ENCODE measurements around the gene MINDY1.

The MINDY1 gene

DNA sequence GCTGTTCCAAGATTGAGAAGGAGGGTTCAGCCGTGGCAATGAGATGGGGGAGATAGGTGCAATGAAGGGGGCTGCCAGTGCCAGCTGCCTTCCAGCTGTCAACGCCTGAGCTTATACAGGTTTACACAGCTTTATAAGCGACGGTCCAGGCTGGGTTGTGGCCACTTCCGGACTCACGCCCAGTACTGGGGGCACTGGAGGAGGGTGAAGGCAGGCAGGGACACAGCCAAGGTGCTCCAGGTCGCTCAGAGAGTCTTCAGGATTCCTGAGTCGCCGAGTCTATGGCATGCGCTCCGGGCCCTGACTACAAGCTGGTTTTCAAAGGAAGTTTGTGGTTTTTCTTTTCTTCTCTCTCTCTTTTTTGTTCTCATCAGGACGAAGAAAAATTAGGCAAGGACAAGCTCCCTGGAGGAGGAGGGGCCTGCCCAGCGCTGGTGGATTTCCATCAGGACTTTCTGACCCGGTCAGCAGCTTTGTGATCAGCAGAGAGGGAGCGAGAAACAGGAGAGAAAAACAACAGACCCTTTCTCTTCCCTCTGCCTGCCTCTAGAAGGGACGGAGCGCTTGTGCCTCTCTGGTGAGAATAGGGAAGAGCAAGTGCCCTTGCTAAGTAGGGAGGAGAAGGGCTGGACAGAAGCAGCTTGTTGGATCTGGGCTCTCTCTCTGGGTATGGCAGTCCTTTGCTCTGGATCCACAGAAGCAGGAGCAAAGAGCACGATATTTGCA is at the start of gene MINDY1:
Gene MINDY1, minus strand, starts transcription at position 576 of the 726 bp plus-strand sequence. CDS start 4,285 bp downstream, outside the sequence.
- no peak for DNase-seq (ENCODE audit: low read depth in 2 of 2)

- no peak for DNase-seq (ENCODE audit: low read depth in 2 of 2)
Measured at GRCh38 chr1:151056149-151056548, 49.4 kb upstream of the MINDY1 start.

DNA sequence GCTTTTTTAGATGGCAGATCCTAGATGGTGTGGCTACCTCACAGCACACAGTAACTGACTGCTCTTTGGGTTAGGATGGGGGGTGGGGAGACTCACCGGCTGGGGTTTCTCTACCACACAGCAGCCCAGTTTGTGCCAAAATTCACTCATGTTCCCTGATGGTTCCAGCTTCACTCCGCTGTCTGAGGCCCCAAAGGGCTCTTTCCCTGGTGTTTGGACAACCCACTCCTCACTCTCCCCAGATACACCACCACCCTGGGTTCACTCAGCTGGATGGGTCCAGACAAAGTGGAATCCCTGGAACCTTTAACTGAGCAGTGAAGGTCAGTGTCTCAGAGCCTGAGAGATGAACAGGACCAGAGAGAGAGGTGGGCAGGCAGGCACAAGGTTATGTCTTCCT is 48.9 kb upstream of the MINDY1 start:
- no peak for DNase-seq (ENCODE audit: low read depth in 2 of 2)

DNA sequence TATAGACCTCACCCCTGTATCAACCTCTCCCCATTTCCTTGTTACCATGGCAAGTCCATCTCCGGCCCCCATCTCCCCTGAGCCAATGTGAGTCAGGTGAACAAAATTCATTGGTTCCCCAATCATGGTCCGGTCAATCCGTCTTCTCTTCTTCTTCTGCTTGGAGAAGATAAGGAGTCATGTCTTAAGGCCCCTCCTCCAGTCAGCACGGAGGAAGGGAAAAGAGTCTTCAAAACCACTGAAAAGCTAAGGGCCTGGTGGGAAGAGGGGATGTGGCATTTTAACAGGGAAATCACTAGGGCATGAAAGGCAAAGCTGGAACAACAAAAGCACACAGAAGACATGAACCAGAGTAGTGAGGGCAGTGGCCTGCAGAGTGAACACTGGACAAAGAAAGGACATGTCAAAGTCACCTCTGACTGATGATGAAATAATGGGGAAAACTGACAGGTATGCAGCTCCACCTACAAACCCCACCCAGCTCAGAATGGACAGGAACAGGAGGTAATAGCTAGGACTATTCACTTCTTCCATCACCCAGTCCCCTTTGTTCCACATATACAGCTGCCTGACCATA is 48.4 kb upstream of the MINDY1 start:
- no peak for DNase-seq (ENCODE audit: low read depth in 2 of 2)

GRCh38 chr1:151051356-151052009 is 44.8 kb upstream of the MINDY1 start:
- no peak for DNase-seq (ENCODE audit: low read depth in 2 of 2)

- DNase-seq (ENCODE audit: low read depth in 2 of 2): no peak
Measured at GRCh38 chr1:151050051-151050688, 43.5 kb upstream of the MINDY1 start.

- no peak for DNase-seq (ENCODE audit: low read depth in 2 of 2)
Measured at GRCh38 chr1:151049458-151049857, 42.8 kb upstream of the MINDY1 start.

DNA sequence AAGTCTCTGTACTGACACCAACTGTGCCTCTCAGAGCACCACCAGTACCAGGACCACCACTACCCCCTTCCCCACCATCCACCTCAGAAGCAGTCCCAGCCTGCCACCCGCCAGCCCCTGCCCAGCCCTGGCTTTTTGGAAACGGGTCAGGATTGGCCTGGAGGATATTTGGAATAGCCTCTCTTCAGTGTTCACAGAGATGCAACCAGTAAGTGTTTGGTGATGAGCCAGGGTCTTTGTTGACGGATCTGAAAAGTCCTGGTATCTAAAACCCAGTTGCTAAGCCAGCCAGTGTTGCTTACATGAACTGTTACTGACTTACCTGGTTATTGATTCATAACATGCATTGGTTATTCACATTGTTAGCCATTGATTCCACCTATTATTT is 41.9 kb upstream of the MINDY1 start:
- no peak for DNase-seq (ENCODE audit: low read depth in 2 of 2)

- DNase-seq (ENCODE audit: low read depth in 2 of 2): no peak
Measured at GRCh38 chr1:151047925-151048644, 41.4 kb upstream of the MINDY1 start.

DNA sequence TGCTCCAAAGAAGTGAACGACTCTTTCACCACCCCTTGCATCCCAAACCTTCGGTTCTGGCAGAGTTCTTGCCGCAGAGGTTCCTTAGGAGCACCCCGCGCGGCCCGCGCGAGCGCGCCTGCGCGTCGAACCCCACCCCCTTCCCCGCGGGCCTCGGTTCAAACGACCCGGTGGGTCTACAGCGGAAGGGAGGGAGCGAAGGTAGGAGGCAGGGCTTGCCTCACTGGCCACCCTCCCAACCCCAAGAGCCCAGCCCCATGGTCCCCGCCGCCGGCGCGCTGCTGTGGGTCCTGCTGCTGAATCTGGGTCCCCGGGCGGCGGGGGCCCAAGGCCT is 40.9 kb upstream of the MINDY1 start, which contains the start of gene C1orf56:
Gene C1orf56, plus strand, starts transcription at position 161 of the 334 bp plus-strand sequence. Its CDS starts 97 bp downstream, at position 258.
- DNase-seq (ENCODE audit: low read depth in 2 of 2): peak in 1 of 2 donors; percentile 37

- no peak for DNase-seq (ENCODE audit: low read depth in 2 of 2)
Measured at GRCh38 chr1:151043163-151043562, 36.5 kb upstream of the MINDY1 start.

DNA sequence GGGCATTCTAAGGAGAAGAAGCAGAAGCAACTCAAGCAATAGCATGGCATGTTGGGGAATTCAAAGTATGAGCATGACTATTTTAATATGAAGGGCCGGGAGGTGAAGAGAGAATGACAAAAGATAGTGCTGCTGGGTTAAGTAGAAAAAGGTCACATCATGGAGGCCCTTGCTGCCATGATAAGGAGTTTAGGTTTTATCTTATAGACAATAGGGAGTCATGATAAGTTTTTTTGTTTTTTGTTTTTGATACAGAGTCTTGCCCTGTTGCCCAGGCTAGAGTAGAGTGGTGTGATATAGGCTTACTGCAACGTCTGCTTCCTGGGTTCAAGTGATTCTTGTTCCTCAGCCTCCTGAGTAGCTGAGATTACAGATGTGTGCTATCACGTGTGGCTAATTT is 32.8 kb upstream of the MINDY1 start:
- no peak for DNase-seq (ENCODE audit: low read depth in 2 of 2)

DNA sequence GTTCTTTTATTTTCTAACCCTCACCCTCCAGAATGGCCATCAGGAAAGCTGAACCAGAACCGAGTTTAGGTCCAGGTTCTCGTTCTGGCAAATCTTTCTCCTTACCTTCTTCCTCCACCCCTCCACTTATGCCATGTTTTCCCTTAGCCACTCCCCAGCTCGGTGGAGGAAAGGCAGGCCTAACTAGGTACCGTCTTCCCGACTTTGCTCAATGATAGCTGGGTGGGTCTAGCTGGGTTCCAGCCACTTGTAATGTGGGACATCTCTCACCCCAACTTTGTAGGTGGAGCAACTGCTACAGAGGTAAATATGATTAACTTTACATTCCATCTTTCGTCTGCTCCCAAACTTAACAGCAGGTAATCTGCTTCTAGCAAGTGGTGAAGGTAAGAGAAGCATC is 30.3 kb upstream of the MINDY1 start:
- DNase-seq (ENCODE audit: low read depth in 2 of 2): no peak

DNA sequence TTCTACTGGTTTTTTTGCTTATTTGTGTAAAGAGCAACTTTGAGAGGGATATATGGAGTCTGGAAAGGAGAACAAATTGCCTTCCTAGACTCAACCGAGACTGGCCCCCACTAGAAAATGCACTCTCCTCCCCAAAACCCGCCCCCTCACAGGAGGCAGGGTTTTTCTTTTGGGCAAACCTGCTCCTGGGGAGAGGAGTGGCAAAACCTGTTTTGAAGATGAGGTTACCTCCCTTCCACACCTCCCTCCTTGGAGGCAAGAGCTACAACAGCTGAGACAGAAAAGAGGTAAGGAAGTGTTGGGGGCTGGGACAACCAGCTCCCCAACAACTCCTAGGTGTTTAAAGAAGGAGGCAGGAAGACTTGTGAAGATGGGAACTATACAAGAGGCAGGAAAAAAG is 29.7 kb upstream of the MINDY1 start, which contains the start of gene BNIPL:
Gene BNIPL, plus strand, starts transcription at position 231 of the 400 bp plus-strand sequence. Its CDS starts 140 bp downstream, at position 371.
- DNase-seq (ENCODE audit: low read depth in 2 of 2): no peak

DNA sequence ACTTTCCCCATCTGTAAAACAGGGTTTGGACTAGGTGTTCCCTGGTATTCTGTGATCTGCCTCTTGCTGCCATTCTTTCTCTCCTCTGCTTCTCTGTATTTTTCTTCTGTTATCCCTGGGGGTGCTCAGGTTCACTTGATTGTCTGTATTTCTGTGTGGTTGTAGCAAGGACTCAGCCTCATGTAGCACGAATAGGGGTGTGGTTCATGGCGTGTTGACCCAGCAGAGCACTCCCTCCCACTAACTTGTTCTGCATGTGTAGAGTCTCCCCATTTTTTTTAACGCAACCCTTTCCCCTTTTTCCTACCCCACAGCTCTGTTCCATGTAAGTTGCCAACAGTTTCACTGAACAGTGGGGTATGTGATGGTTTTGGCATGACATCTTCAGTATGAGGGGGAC is 28.5 kb upstream of the MINDY1 start:
- no peak for DNase-seq (ENCODE audit: low read depth in 2 of 2)

- no peak for DNase-seq (ENCODE audit: low read depth in 2 of 2)
Measured at GRCh38 chr1:151032164-151032563, 25.5 kb upstream of the MINDY1 start.

GRCh38 chr1:151026460-151026859 is 19.8 kb upstream of the MINDY1 start:
- no peak for DNase-seq (ENCODE audit: low read depth in 2 of 2)

- peak; percentile 70 to 79 for DNase-seq (ENCODE audit: low read depth in 2 of 2)
Measured at GRCh38 chr1:151024540-151025146, 17.9 kb upstream of the MINDY1 start.

GRCh38 chr1:151013518-151013917 is 6.8 kb upstream of the MINDY1 start:
- no peak for DNase-seq (ENCODE audit: low read depth in 2 of 2)

GRCh38 chr1:151012684-151013471 is 6.2 kb upstream of the MINDY1 start:
- no peak for DNase-seq (ENCODE audit: low read depth in 2 of 2)
